Activated B cell treated with CpG ODN at 0.5 μM for 24 hours (primary cell): ENCODE data around the gene VPREB1. TPM values are rescaled to one million over a fixed set of nuclear protein-coding genes. Genes with fewer than 3 reads are reported as not detected.

Experiments used
- ATAC-seq: fragments of 200-7000 bp; cut with Tn5 transposase; one replicate; pipeline ENCODE4 v1.10.0; 2021; ENCODE audit warnings: low read depth, mild to moderate bottlenecking, moderate library complexity
- CTCF ChIA-PET: fragments of 350-600 bp; sonication (Branson Sonifier 250); formaldehyde crosslinking; loops from one replicate; lab custom pipeline; 2021; ENCODE audit warnings: antibody characterized with exemption; lab: Charles Lee
- POLR2A ChIA-PET: fragments of 350-600 bp; sonication (Branson Sonifier 250); formaldehyde crosslinking; loops from one replicate; lab custom pipeline; 2021; ENCODE audit warnings: antibody characterized with exemption; lab: Charles Lee
- DNase-seq: peaks from one replicate; pipeline ENCODE4 v3.0.0; 2022
- H3K27ac Mint-ChIP-seq: one replicate; pipeline ENCODE4 v1.8.0; 2020; ENCODE audit warnings: mixed read lengths
- H3K27me3 Mint-ChIP-seq: one replicate; pipeline ENCODE4 v1.8.0; 2021; ENCODE audit warnings: mixed read lengths
- H3K36me3 Mint-ChIP-seq: one replicate; pipeline ENCODE4 v1.8.0; 2021; ENCODE audit warnings: low read depth, mixed read lengths
- H3K4me1 Mint-ChIP-seq: one replicate; pipeline ENCODE4 v1.8.0; 2021; ENCODE audit warnings: mixed read lengths
- H3K4me3 Mint-ChIP-seq: one replicate; pipeline ENCODE4 v1.8.0; 2020; ENCODE audit warnings: mild to moderate bottlenecking, mixed read lengths
- H3K9me3 Mint-ChIP-seq: one replicate; pipeline ENCODE4 v1.8.0; 2020; ENCODE audit warnings: mixed read lengths
- CTCF ChIP-seq: fragments of 200-600 bp; IDR thresholded peaks from one replicate; pipeline ENCODE4 v1.8.0; 2022; ENCODE audit warnings: antibody characterized with exemption, mild to moderate bottlenecking
- intact Hi-C: fragments of 100-400 bp; cut with micrococcal nuclease; formaldehyde crosslinking; loops from one replicate; pipeline ENCODE4 v1.15.1; 2024
- total RNA-seq: library from RNA; stranded (reverse); gene quantifications from 2 replicates; pipeline ENCODE4 v1.2.3, GENCODE V29; 2022

The VPREB1 gene
- total RNA-seq, 1 donor from 2014 or later, result not detected

- Mint-ChIP-seq H3K4me1 (peaks cover 63% of the 10 kb centered on the region), H3K4me3 (no peak overlapping the region), H3K9me3 (no peaks in the 10 kb centered on the region), H3K27me3 (no peaks in the 10 kb centered on the region), H3K27ac (peak overlapping the region; percentile 80), H3K36me3 (no peaks in the 10 kb centered on the region)
- POLR2A ChIA-PET, result interaction anchor here (1.2 to 3.1 kb wide), 6 partner anchors 10 to 170 kb away, joined by 3 to 21 read pairs (median 7); no protein-coding TSS in a partner anchor
- intact Hi-C loops, result no loop called here
- CTCF ChIA-PET, result interaction anchor here (0.9 to 5.9 kb wide), 14 partner anchors 12 to 170 kb away, joined by 3 to 33 read pairs (median 5); no protein-coding TSS in a partner anchor
- ATAC-seq (no peak), DNase-seq (no peak)
- no peak for TF ChIP-seq CTCF
These were observed 43.9 kb upstream of the VPREB1 start for GRCh38 chr22:22200569-22201184.

GRCh38 chr22:22201185-22201929 lies 43.2 kb upstream of the VPREB1 start:
- peak; percentile 65 for ATAC-seq
- Mint-ChIP-seq H3K27me3 (no peaks in the 10 kb centered on the region), H3K9me3 (no peaks in the 10 kb centered on the region), H3K27ac (peak overlapping the region; percentile 80), H3K4me3 (no peak overlapping the region), H3K4me1 (peaks cover 63% of the 10 kb centered on the region), H3K36me3 (no peaks in the 10 kb centered on the region)
- CTCF ChIA-PET, result interaction anchor here (0.7 to 5.9 kb wide), 21 partner anchors 10 to 171 kb away, joined by 3 to 33 read pairs (median 4); no protein-coding TSS in a partner anchor
- DNase-seq, result peak; percentile 58
- POLR2A ChIA-PET, result interaction anchor here (0.8 to 3.1 kb wide), 9 partner anchors 9 to 171 kb away, joined by 3 to 21 read pairs (median 6); no protein-coding TSS in a partner anchor
- TF ChIP-seq CTCF, result no peak
- intact Hi-C loops, result no loop called here

- POLR2A ChIA-PET, result interaction anchor here (0.8 to 3.1 kb wide), 9 partner anchors 8 to 171 kb away, joined by 3 to 21 read pairs (median 6); no protein-coding TSS in a partner anchor
- no peak overlapping the region for H3K4me3 Mint-ChIP-seq
- H3K27ac Mint-ChIP-seq, result peak overlapping the region; percentile 80
These were observed 42.6 kb upstream of the VPREB1 start for GRCh38 chr22:22201930-22202343.

GRCh38 chr22:22203048-22203971 lies 41.3 kb upstream of the VPREB1 start:
- POLR2A ChIA-PET, result interaction anchor here (0.5 to 3.1 kb wide), 4 partner anchors 34 to 46 kb away, joined by 4 to 21 read pairs (median 8); no protein-coding TSS in a partner anchor
- CTCF ChIA-PET, result interaction anchor here (0.6 to 5.9 kb wide), 6 partner anchors 8 to 262 kb away, joined by 3 to 33 read pairs (median 8); no protein-coding TSS in a partner anchor
- no peak overlapping the region for H3K4me3 Mint-ChIP-seq
- intact Hi-C loops, result no loop called here
- H3K9me3 Mint-ChIP-seq, result no peaks in the 10 kb centered on the region
- no peaks in the 10 kb centered on the region for H3K36me3 Mint-ChIP-seq
- ATAC-seq, result no peak
- no peak overlapping the region for H3K27ac Mint-ChIP-seq
- no peak for TF ChIP-seq CTCF
- H3K27me3 Mint-ChIP-seq, result no peaks in the 10 kb centered on the region
- DNase-seq, result no peak
- H3K4me1 Mint-ChIP-seq, result peaks cover 62% of the 10 kb centered on the region

More at GRCh38 chr22:22201930-22202343, 42.6 kb upstream of the VPREB1 start:
- Mint-ChIP-seq H3K4me1 (peaks cover 63% of the 10 kb centered on the region), H3K27me3 (no peaks in the 10 kb centered on the region), H3K9me3 (no peaks in the 10 kb centered on the region), H3K36me3 (no peaks in the 10 kb centered on the region)
- TF ChIP-seq CTCF, result no peak
- peak; percentile 35 for ATAC-seq
- DNase-seq, result no peak
- CTCF ChIA-PET, result interaction anchor here (0.6 to 5.9 kb wide), 19 partner anchors 9 to 261 kb away, joined by 3 to 33 read pairs (median 4); no protein-coding TSS in a partner anchor
- intact Hi-C loops, result no loop called here
